ENCODE results near the gene MAP2K4.

- TF ChIP-seq CTCF (conservative IDR thresholded peaks at IDR 0.05; ENCODE audit: low read length): no peak
- no peak for TF ChIP-seq EZH2phosphoT487 (IDR thresholded peaks at IDR 0.05; ENCODE audit: borderline replicate concordance, low read depth, low read length)
Observed at GRCh38 chr17:12187658-12188057, 167.0 kb downstream of the MAP2K4 start.
